Stimulated activated CD4-positive, alpha-beta T cell treated with anti-CD3 and anti-CD28 coated beads, Interleukin-15, amount 100 ng/mL, for 24 hours (primary cell): ENCODE results near the gene ADGRF5.

ENCODE experiments used
- DNase-seq: peaks from one replicate; pipeline ENCODE4 v3.0.0-alpha.2; 2020

Gene ADGRF5

DNA sequence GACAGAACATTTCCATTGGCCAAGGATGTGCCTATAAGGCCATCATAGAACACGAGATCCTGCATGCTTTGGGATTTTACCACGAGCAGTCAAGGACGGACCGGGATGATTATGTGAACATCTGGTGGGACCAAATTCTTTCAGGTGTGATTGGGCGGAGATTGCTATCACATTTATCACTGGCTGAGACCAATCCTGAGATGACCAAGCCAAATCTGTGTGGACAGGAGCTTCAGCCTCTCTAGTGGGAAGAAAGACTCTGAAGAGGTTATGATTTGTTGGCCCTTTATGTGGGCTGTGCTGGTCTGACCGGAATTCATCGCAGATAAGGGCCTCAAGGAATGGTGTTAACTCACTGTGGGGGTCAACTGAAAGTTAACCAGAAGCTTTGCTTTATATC, 102.2 kb downstream of the ADGRF5 start:
- DNase-seq, result no peak

DNA sequence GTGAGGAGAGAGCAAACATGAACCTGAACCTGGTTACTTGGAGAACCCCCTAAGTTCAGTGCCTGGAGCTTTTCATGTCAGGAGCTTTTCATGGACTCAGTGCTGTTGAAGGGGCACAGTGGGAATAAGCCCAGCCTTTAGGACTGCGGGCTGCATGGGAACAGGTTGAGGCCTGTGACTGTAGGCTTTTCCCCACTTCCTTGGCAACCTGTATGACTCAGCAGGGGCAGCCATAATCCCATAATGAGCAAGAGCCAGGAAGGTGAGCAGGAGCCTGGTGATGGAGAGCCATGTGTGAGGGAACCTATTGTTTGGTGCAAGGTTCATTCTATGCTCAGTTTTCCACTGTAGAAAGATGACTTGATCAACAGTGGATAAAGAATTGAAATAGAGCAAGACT, 105.1 kb downstream of the ADGRF5 start:
- no peak for DNase-seq

DNA sequence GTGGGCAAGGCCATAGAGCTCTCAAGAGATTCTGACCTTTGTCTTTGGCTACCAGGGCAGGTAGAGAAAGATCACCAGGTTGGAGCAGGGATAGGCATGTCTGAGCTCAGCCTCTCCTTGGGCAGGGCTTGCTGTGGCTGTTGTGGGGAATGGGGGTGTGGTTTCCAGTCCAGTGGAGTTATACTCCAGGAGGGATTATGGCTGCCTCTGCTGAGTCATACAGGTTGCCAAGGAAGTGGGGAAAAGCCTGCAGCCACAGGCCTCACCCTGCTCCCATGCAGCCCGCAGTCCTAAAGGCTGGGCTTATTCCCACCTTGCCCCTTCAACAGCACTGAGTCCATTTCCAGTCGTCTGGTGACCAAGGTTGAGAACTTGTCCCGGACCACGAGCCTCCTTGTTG, 106.6 kb downstream of the ADGRF5 start:
- DNase-seq, result no peak

DNA sequence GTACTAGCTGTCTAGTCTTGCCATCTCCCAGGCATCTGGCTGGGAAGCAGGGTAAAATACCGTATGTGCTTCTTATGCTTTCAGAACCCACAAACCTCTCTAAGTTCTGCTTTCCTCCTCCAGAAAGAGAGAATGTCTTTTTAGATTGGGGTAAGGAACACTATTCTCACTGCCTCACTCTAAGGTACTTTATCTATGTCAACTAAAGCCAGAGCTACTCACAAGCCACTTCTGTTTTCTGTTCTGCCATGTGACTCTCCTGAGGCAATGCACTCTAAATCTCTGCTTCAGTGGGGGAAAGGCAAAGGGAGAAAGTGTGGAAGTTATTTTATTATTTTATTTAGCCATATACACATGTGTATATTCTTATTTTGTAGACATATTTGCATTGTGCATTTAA, 112.9 kb downstream of the ADGRF5 start:
- no peak for DNase-seq
